Hypothalamus (tissue), 51 donors: ENCODE data around the gene ERP29.
"Not testable (repeated sequence)": the region's sequence is repeated elsewhere in the genome, so short reads cannot be mapped to it uniquely, and the experiment has no call there.

Source experiments
- DNase-seq, 51 donors: peaks; one replicate each; lab custom pipeline; 2025; lab: John Stamatoyannopoulos, UW

The ERP29 gene

GRCh38 chr12:112031472-112031871, 18.2 kb downstream of the ERP29 start:
- no peak for DNase-seq

GRCh38 chr12:112032292-112032691, 19.1 kb downstream of the ERP29 start:
- DNase-seq = no peak

GRCh38 chr12:112035219-112035785, 22.1 kb downstream of the ERP29 start:
- DNase-seq = no peak

- DNase-seq = not testable (repeated sequence)
These were observed 23.4 kb downstream of the ERP29 start for GRCh38 chr12:112036614-112037013.

- no peak for DNase-seq
These were observed 32.8 kb downstream of the ERP29 start for GRCh38 chr12:112046003-112046402.

GRCh38 chr12:112049351-112049750, 36.1 kb downstream of the ERP29 start:
- no peak for DNase-seq

- no peak for DNase-seq
These were observed 47.9 kb downstream of the ERP29 start for GRCh38 chr12:112061137-112061536.

GRCh38 chr12:112063273-112063672, 50.0 kb downstream of the ERP29 start:
- no peak for DNase-seq

- no peak for DNase-seq
These were observed 53.3 kb downstream of the ERP29 start for GRCh38 chr12:112066566-112066965.
